ENCODE data around the gene ALX4.

DNA sequence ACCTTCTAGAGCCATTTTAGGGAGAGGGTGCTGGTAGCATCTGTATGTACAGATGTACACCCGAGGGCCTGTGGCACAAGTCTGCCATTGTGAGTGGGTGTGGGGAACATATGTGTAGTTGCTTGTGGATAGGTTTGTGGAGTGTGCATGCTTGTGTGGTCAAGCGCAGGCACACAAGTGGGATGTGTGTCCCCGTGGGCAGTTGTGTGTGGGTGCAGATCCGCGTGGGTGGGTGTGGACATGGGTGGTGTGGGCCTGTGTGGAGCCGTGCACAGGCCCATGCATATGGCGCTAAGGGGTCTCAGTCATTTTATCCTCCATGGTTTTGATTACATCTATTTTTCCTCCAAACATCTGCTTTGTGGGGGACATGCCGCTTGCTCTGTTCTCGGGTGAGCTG is 28.8 kb downstream of the ALX4 start:
- TF ChIP-seq CTCF (conservative IDR thresholded peaks at IDR 0.05; ENCODE audit: low read length), result no peak
- no peak for TF ChIP-seq EZH2phosphoT487 (IDR thresholded peaks at IDR 0.05; ENCODE audit: borderline replicate concordance, low read depth, low read length)

All from OCI-LY7 (cell line).